Stimulated activated CD8-positive, alpha-beta memory T cell treated with anti-CD3 and anti-CD28 coated beads, Interleukin-7, amount 100 ng/mL, for 48 hours (primary cell): ENCODE measurements around the gene JAML.

Experiments used
- DNase-seq, 2 donors: peaks; one replicate each; pipeline ENCODE4 v3.0.0-alpha.2; 2020; ENCODE audit warnings: low read depth in 1 of 2; ENCODE audit errors: extremely low read depth in 1 of 2

JAML gene

DNA sequence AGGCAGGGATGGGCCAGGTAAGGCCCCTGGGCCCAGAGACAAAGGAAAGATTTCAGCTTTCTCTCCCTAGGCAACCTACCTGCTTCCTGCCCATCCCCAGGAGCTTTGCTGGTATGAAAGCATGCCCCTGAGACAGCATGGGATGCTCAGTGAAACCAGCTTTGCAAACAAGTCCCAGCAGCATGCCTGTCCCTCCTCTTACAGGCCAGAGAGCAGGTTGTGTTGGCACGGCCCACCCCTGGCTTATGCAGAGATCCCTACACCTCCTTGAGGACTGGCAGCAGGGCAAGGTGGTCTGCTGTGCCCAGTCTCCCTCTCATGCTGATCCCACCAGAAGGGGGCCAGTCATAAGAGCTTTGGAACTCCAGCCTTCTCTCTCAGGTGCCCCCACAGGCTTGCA lies 75.3 kb downstream of the JAML start:
- DNase-seq = no peak

DNA sequence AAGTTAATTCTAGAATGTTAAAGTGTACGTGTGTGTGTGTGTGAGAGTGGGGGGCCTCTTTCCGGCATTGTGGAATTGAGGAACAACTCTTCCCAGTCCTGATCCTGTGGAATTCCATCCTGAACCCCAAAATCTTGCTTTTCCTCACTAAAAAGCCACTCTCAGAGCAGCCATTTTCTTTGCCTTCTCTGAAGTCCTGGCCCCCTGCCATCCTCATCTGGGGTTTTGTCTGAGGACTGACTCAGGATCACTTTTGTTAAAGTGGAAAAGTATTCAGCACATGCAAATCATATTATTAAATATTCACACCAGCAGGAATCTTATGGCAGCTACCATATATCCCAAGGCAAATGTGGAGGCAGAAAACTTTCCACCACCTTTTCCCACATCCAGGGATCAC lies 76.0 kb downstream of the JAML start:
- no peak for DNase-seq

DNA sequence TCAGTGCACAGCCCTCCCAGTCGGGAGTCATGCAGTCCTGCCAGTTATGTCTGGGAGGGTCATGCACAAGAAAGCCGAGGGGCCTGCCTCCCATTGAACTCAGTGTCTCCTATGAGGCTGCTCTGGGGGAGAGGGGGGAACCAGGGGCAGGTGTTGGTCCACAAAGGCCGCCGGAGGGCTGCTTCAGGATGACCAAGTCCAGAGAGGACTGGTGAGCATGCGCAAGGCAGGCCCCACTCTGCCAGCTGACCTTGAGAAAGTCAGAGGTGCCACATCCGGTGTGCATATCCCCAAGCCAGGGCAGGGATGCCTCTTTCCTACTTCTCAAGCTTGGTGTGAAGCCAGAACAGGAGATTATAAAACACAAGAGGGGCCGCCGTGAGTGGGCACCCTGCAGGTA lies 76.6 kb downstream of the JAML start:
- no peak for DNase-seq

DNA sequence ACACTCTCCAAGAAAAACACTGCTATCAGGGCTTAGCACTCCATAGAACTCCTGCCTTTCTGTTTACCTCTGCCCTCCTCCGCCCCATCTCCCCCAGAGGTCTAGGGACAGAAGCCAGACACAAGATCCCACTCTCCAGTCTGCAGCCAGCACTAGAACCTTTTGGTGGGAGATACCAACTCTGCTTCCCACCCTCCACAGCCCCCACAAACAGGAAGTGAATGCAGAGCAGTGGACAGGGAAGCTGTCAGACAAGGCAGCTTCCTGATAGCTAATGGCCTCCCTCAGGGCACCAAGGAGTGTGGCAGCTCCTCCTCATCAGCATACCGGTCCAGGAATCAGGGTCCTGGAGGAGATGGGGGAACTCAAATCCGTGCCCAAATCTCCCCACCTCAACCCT lies 77.3 kb downstream of the JAML start:
- no peak for DNase-seq

DNA sequence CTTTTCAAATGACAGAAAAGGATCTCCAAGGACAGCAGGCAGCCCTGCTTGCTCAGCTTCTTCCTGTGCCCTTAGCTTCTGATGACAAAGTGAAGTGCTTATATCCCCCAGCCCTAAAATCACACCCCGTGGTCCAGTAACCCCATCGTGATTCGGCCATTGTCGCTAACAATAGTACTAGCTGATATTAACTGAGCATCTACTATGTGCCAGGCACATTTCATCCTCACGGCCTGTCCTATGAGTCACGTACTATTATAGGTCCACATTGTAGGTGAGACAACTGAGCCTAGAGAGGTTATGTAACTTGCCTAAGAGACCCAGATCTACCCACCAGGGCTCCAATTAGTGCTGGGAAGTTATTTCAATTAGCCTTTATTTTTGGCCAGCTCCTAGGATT lies 78.3 kb downstream of the JAML start:
- no peak for DNase-seq

DNA sequence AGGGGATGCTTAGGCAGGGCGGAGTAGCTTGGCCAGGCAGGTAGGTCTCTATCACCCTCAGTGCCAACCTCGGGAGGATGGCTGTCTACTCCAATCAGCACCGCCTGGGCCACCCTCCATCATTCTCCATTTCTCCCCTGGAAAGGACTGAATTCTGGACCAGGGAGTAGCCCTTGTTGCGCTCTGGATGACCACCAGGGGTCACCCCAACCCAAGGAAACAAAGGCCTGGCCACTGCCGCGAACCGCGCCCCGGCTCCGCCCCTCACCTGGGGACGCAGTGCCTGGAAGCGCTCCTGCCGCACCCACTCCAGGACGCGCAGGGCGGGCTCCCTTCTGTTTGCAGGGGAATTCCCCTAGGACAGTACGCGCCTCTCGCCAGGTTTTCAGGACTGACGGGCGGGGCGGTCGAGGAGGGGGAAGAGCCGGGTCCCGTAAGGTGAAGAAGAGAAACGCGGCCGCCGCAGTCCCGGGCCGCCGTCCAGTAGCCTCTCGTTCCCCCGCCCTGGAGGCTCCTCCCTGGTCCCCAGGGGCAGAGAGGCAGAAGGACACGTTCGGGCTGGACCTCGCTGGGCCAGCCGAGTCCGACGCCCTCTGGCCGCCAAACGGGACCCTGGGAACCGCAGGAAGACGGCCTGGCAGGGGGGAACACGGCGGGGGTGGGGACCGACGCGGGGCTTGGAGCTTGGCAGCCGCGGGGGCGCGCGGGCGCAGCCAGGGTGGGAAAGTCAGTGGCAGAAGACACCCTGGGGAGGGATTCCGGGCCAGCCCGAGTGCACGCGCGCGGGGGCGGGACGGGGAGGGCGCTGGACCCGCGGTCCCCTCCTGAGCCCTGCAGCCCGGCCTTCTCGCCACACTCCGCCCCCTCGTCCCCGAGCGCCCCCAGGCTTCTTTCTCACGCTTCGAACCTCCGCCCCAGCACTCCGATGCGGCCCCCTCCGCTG lies 79.3 kb downstream of the JAML start:
- peak; percentile 72 to 79 for DNase-seq

DNA sequence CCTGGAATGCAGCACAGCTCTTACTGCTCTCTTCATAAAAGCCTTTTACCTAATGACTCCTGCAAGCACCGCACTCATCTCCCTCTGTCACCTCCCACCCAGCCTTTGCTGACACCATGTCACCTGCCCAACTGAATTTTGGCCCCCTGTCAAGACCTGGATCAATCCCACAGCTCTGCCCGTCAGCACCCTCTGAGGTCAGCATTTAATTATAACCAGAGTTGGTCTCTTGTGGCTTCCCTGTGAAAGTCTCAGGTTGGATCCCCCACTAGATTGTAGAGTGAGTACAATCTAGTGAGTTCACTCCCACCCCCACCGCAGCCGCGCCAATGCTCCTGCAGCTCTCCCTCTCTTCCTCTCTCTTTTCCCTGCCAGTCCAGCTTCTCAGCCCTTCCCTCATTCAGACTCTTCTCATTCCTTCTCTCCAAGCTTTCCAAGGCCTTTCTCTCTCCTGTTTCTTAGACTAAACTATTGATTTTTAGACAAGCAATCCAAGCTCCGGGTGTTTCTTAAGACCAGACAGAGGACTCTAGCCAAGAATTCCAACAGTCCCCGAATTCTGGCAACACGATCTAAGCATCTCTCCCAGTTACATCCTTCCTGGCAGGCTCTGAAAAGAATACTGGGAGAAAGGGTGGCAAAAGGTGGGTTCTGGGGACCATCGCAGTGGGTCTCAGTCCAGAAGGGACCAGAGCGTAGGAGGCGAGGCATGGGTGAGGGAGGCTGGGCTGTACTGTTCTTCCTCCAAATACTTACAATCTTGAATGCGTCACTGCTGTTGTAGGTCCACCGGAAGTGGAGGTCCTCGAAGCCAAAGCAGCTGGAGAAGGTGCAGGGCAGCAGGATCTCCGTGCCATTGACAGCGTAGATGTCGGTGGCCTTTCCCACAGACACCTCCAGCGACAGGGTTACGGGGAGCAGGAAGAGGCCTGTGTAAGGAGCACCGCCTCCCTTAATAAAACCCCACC lies 80.2 kb downstream of the JAML start:
- no peak for DNase-seq
